Vagina (tissue), 2 donors: ENCODE results near the gene NDUFAF7. TPM values are rescaled to one million over a fixed set of nuclear protein-coding genes. Genes with fewer than 3 reads are reported as not detected.

Source experiments
- DNase-seq, 2 donors: peaks; one replicate each; pipeline ENCODE4 v3.0.0-alpha.2; 2017; ENCODE audit errors: extremely low spot score in 2 of 2
- H3K27ac ChIP-seq: fragments of 200-600 bp; sonication (generic); one replicate; pipeline ENCODE4 v1.5.1; 2019
- H3K27me3 ChIP-seq: fragments of 200-600 bp; sonication (generic); one replicate; pipeline ENCODE4 v1.5.1; 2019
- H3K36me3 ChIP-seq, 2 donors: fragments of 200-600 bp; sonication (generic); one replicate each; pipeline ENCODE4 v1.5.1; 2017 to 2019
- H3K4me1 ChIP-seq: fragments of 200-600 bp; sonication (generic); one replicate; pipeline ENCODE4 v1.5.1; 2019
- H3K4me3 ChIP-seq, 2 donors: fragments of 200-600 bp; sonication (generic); 1 replicate in 1 of 2; 2 replicates in 1 of 2; pipeline ENCODE4 v1.5.1; 2016 to 2019
- H3K9me3 ChIP-seq: fragments of 200-600 bp; sonication (generic); one replicate; pipeline ENCODE4 v1.5.1; 2019
- POLR2A ChIP-seq, 2 donors: fragments of 450-650 bp; IDR thresholded peaks; one replicate each; pipeline ENCODE4 v1.6.1; 2017; ENCODE audit warnings: antibody characterized with exemption in 2 of 2, mild to moderate bottlenecking in 2 of 2, moderate library complexity in 2 of 2
- POLR2AphosphoS5 ChIP-seq, 2 donors: sonication (generic); formaldehyde crosslinking; IDR thresholded peaks; one replicate each; pipeline ENCODE4 v1.9.0; 2017; ENCODE audit warnings: antibody characterized with exemption in 2 of 2, mild to moderate bottlenecking in 2 of 2, low read depth in 1 of 2; ENCODE audit not compliant: insufficient read depth in 1 of 2
- intact Hi-C: fragments of 100-400 bp; cut with DNase I; formaldehyde crosslinking; loops from one replicate; pipeline ENCODE4 v1.15.1; 2023
- total RNA-seq: library from RNA; depleted of rRNA; stranded (reverse); fragments of >200 nt; gene quantifications from one replicate; pipeline ENCODE4 v1.2.3, GENCODE V29; 2016
- TF ChIP-seq, protein P1 (sequence below), 3 experiments: fragments of 450-650 bp in 2 of 3; fragments of 200-600 bp in 1 of 3; sonication (generic) in 1 of 3; IDR thresholded peaks; one replicate each; pipeline ENCODE4 v1.5.1; 2017 to 2019; ENCODE audit warnings: antibody characterized with exemption in 3 of 3, mild to moderate bottlenecking in 2 of 3, moderate library complexity in 2 of 3

The NDUFAF7 gene
- total RNA-seq, 1 donor from 2014 or later, result 18.4 TPM

DNA sequence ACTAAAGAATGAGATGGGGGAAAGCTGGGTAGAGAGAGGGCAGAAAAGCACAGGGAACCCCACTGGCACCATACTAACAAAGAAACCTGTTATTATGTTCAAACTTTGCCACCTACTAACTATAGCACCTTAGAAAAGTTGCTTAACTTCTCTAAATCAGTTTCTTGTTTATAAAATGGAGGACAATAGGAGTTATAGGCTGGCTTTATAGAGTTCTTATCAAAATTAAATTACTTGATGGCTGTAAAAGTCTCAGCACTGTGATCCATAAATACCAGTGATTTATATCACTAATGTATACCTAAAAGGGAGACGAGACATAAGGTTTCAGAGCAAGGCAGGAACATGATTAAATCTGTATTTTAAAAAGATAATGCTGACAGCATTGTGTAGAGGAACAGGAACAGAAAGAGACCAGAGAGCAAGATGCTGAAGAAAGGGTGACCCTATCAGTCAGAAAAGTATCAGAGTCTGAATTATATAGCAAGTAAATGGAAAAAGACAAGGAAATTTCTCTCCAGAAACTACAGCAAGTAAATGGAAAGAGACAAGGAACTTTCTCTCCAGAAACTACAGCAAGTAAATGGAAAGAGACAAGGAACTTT, 64.1 kb downstream of the NDUFAF7 start:
- H3K4me3 ChIP-seq, result no peak overlapping the region
- H3K9me3 ChIP-seq, result no peaks in the 10 kb centered on the region
- intact Hi-C loops, result no loop called here
- DNase-seq, result no peak
- H3K4me1 ChIP-seq, result no peaks in the 10 kb centered on the region
- peaks cover 0 to under 1% of the 10 kb centered on the region in 2 donors for H3K36me3 ChIP-seq
- H3K27me3 ChIP-seq, result no peaks in the 10 kb centered on the region
- TF ChIP-seq, protein P1, sequence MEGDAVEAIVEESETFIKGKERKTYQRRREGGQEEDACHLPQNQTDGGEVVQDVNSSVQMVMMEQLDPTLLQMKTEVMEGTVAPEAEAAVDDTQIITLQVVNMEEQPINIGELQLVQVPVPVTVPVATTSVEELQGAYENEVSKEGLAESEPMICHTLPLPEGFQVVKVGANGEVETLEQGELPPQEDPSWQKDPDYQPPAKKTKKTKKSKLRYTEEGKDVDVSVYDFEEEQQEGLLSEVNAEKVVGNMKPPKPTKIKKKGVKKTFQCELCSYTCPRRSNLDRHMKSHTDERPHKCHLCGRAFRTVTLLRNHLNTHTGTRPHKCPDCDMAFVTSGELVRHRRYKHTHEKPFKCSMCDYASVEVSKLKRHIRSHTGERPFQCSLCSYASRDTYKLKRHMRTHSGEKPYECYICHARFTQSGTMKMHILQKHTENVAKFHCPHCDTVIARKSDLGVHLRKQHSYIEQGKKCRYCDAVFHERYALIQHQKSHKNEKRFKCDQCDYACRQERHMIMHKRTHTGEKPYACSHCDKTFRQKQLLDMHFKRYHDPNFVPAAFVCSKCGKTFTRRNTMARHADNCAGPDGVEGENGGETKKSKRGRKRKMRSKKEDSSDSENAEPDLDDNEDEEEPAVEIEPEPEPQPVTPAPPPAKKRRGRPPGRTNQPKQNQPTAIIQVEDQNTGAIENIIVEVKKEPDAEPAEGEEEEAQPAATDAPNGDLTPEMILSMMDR (IDR thresholded peaks at IDR 0.05), result no peak
- TF ChIP-seq POLR2A (IDR thresholded peaks at IDR 0.05), result no peak
- no peak for TF ChIP-seq POLR2AphosphoS5 (IDR thresholded peaks at IDR 0.05; ENCODE audit: insufficient read depth in 1 of 2, low read depth in 1 of 2)
- H3K27ac ChIP-seq, result no peak overlapping the region

DNA sequence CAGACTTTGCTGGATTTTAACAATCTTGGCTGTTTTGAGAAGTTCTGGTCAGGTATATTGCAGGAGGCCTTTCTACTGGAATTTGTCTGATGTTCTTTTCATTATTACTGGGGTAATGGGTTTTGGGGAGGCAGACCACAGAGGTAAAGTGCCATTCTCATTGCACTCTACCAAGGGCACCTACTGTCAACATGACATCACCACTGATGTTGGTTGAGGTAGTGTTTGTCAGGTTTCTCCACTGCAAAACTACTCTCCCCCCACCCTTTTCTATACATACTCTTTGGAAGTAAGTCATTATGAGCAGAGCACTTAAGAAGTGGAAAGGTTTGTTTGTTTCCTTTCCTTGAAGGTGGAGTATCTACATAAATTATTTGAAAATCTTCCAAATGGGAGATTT, 66.2 kb downstream of the NDUFAF7 start:
- TF ChIP-seq POLR2A (IDR thresholded peaks at IDR 0.05) (no peak), POLR2AphosphoS5 (IDR thresholded peaks at IDR 0.05; ENCODE audit: insufficient read depth in 1 of 2, low read depth in 1 of 2) (no peak)
- TF ChIP-seq, protein P1 (IDR thresholded peaks at IDR 0.05), result no peak
- H3K27ac ChIP-seq, result no peak overlapping the region
- no peak for DNase-seq
- H3K27me3 ChIP-seq, result no peaks in the 10 kb centered on the region
- no peaks in the 10 kb centered on the region for H3K36me3 ChIP-seq
- H3K4me1 ChIP-seq, result peaks cover 6% of the 10 kb centered on the region
- intact Hi-C loops, result no loop called here
- no peak overlapping the region for H3K4me3 ChIP-seq
- no peaks in the 10 kb centered on the region for H3K9me3 ChIP-seq

Other genes with a start within 250 kb of the NDUFAF7 start
- gene HEATR5B, start 147.3 kb upstream of the NDUFAF7 start, total RNA-seq, result 38.3 TPM
- 6.1 TPM for gene GPATCH11, start 147.1 kb upstream of the NDUFAF7 start, total RNA-seq
- 15.2 TPM for gene EIF2AK2, start 74.7 kb upstream of the NDUFAF7 start, total RNA-seq
- not detected for gene SULT6B1, start 43.0 kb upstream of the NDUFAF7 start, total RNA-seq
- gene CEBPZOS, start 35.2 kb upstream of the NDUFAF7 start, total RNA-seq, result 23.6 TPM
- 27.0 TPM for gene CEBPZ, start 62 bp upstream of the NDUFAF7 start, total RNA-seq
- 38.8 TPM for gene PRKD3, start 93.2 kb downstream of the NDUFAF7 start, total RNA-seq
- 6.9 TPM for gene QPCT, start 113.0 kb downstream of the NDUFAF7 start, total RNA-seq